Islet of Langerhans (tissue), 1 donor: ENCODE data around the gene STEAP1B.

Source experiments
- FAIRE-seq: peaks from one replicate; lab custom pipeline; 2011; peaks lifted over from hg19 to GRCh38; lab: Jason Lieb, UNC

STEAP1B gene

GRCh38 chr7:22399546-22399945, 100.4 kb downstream of the STEAP1B start:
- FAIRE-seq: no peak

- no peak for FAIRE-seq
These were observed 100.9 kb downstream of the STEAP1B start for GRCh38 chr7:22399091-22399490.

- FAIRE-seq: no peak
These were observed 102.0 kb downstream of the STEAP1B start for GRCh38 chr7:22397981-22398380.

GRCh38 chr7:22395222-22395621, 104.8 kb downstream of the STEAP1B start:
- FAIRE-seq: no peak

- no peak for FAIRE-seq
These were observed 105.2 kb downstream of the STEAP1B start for GRCh38 chr7:22394739-22395138.

GRCh38 chr7:22393913-22394729, 105.9 kb downstream of the STEAP1B start:
- FAIRE-seq: no peak

GRCh38 chr7:22390516-22390915, 109.5 kb downstream of the STEAP1B start:
- no peak for FAIRE-seq

- no peak for FAIRE-seq
These were observed 110.1 kb downstream of the STEAP1B start for GRCh38 chr7:22389892-22390291.

GRCh38 chr7:22387583-22387982, 112.4 kb downstream of the STEAP1B start:
- FAIRE-seq: no peak

GRCh38 chr7:22386865-22387264, 113.1 kb downstream of the STEAP1B start:
- no peak for FAIRE-seq

- no peak for FAIRE-seq
These were observed 113.7 kb downstream of the STEAP1B start for GRCh38 chr7:22386206-22386858.

GRCh38 chr7:22385326-22385725, 114.7 kb downstream of the STEAP1B start:
- FAIRE-seq: no peak

- no peak for FAIRE-seq
These were observed 119.7 kb downstream of the STEAP1B start for GRCh38 chr7:22380333-22380732.

- FAIRE-seq: no peak
These were observed 121.6 kb downstream of the STEAP1B start for GRCh38 chr7:22378199-22378980.

GRCh38 chr7:22377703-22378102, 122.3 kb downstream of the STEAP1B start:
- FAIRE-seq: no peak

- no peak for FAIRE-seq
These were observed 124.5 kb downstream of the STEAP1B start for GRCh38 chr7:22375359-22376048.

- FAIRE-seq: no peak
These were observed 126.1 kb downstream of the STEAP1B start for GRCh38 chr7:22373911-22374310.

- no peak for FAIRE-seq
These were observed 126.6 kb downstream of the STEAP1B start for GRCh38 chr7:22373388-22373787.

- no peak for FAIRE-seq
These were observed 127.1 kb downstream of the STEAP1B start for GRCh38 chr7:22372863-22373262.

GRCh38 chr7:22371878-22372277, 128.1 kb downstream of the STEAP1B start:
- no peak for FAIRE-seq
